Measurements from ENCODE around the gene LYRM9.
"Not testable (repeated sequence)": the region's sequence is repeated elsewhere in the genome, so short reads cannot be mapped to it uniquely, and the experiment has no call there.

The LYRM9 gene

DNA sequence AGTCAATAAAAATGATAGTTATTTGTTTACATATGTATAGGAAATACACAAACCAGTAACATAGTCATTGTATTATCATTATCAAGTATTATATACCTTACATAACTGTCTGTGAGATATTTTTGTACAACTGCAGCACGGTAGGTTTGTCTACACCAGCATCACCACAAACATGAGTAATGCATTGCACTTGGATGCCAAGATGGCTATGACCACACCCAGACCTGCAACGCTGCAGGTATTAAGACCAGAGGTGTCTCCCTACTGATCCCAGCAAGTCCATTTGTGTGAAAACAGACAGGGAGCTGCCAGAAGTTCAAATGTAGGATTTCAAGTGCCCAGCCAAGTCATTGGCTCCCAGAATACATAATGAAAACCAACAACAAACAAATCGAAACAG, 58.6 kb downstream of the LYRM9 start:
- no peak for DNase-seq (ENCODE audit: low read depth in 2 of 2)
- TF ChIP-seq CTCF (IDR thresholded peaks at IDR 0.05; ENCODE audit: low read depth, low read length), result no peak
- H3K4me3 ChIP-seq (replicated peaks in 1 of 2; ENCODE audit: low read depth in 2 of 2, low read length in 2 of 2), result no peak overlapping the region

- no peak for DNase-seq (ENCODE audit: low read depth in 2 of 2)
- no peak overlapping the region for H3K4me3 ChIP-seq (replicated peaks in 1 of 2; ENCODE audit: low read depth in 2 of 2, low read length in 2 of 2)
- TF ChIP-seq CTCF (IDR thresholded peaks at IDR 0.05; ENCODE audit: low read depth, low read length), result no peak
These were observed 60.3 kb downstream of the LYRM9 start for GRCh38 chr17:27832831-27833230.

DNA sequence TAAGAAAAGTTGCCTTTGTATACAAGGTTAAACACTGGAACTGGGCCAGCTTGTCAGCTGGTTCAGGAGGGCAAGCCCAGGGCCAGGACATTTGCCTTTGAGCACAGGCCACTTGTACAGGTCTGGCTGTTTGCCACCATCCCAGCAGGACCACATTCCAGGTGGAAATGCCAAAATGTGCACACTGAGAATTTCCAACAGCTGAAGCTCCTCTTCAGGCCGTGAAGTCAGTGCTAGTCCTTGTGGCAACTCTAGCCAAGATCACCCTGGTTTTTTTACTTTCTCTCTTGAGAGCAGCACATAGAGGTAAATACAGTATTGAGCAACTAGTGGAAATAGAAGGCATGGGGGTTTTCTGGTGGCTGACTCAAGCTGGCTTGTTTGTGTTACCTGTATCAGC, 63.3 kb downstream of the LYRM9 start:
- not testable (repeated sequence) for DNase-seq (ENCODE audit: low read depth in 2 of 2); H3K4me3 ChIP-seq (replicated peaks in 1 of 2; ENCODE audit: low read depth in 2 of 2, low read length in 2 of 2)

- not testable (repeated sequence) for DNase-seq (ENCODE audit: low read depth in 2 of 2); H3K4me3 ChIP-seq (replicated peaks in 1 of 2; ENCODE audit: low read depth in 2 of 2, low read length in 2 of 2)
These were observed 63.9 kb downstream of the LYRM9 start for GRCh38 chr17:27829143-27829711.

Data from cardiac fibroblast (primary cell).